Left colon (tissue), 2 donors: ENCODE measurements around the gene OTOG. TPM values are rescaled to one million over a fixed set of nuclear protein-coding genes. Genes with fewer than 3 reads are reported as not detected.

Experiments
- ATAC-seq: fragments of 200-7000 bp; cut with Tn5 transposase; one replicate; pipeline ENCODE4 v1.9.1; 2020; ENCODE audit warnings: mild to moderate bottlenecking, moderate library complexity
- DNase-seq, 2 donors: peaks; one replicate each; pipeline ENCODE4 v3.0.0-alpha.2; 2020
- intact Hi-C, 2 donors: fragments of 100-400 bp; cut with DNase I in 1 of 2; cut with micrococcal nuclease in 1 of 2; formaldehyde crosslinking; loops; one replicate each; pipeline versions ENCODE4 v1.11.2 to v1.14.0; 2022; cut with DNase I, micrococcal nuclease
- total RNA-seq, 2 donors: library from RNA; stranded (reverse); fragmentation: NEBNext Ultra II Directional; extraction: Animal tissue kit (Norgen Biotek cat#: 25700); gene quantifications; one replicate each; pipeline ENCODE4 v1.2.1, GENCODE V29; 2021
- donor health status: DM: no; HTN: no; CAD: no.
- donor health status: DM: yes; HTN: yes; CAD: no.

OTOG gene
- total RNA-seq, 2 donors from 2014 or later: not detected

GRCh38 chr11:17596310-17596669 is 49.2 kb downstream of the OTOG start:
- DNase-seq (peak in 1 of 2 donors; percentile 7), ATAC-seq (no peak)
- intact Hi-C loops: loop anchor here in 1 of 2 donors (10.0 kb wide), 1 partner anchor 389 kb away; no protein-coding TSS in a partner anchor

- ATAC-seq (no peak), DNase-seq (peak in 1 of 2 donors; percentile 9)
- intact Hi-C loops: loop anchor here in 1 of 2 donors (10.0 kb wide), 1 partner anchor 388 kb away; no protein-coding TSS in a partner anchor
Observed at GRCh38 chr11:17596711-17597110, 49.7 kb downstream of the OTOG start.

GRCh38 chr11:17597770-17598169 is 50.7 kb downstream of the OTOG start:
- DNase-seq (peak in 1 of 2 donors; percentile 12), ATAC-seq (no peak)
- intact Hi-C loops: loop anchor here in 1 of 2 donors (10.0 kb wide), 1 partner anchor 387 kb away; no protein-coding TSS in a partner anchor

- intact Hi-C loops: loop anchor here in 1 of 2 donors (10.0 kb wide), 1 partner anchor 386 kb away; no protein-coding TSS in a partner anchor
- ATAC-seq: peak; percentile 83
- peak; percentile 40 to 80 for DNase-seq
Observed at GRCh38 chr11:17598700-17599459, 51.8 kb downstream of the OTOG start.

GRCh38 chr11:17599460-17599925 is 52.4 kb downstream of the OTOG start:
- intact Hi-C loops: loop anchor here in 1 of 2 donors (10.0 kb wide), 1 partner anchor 385 kb away; no protein-coding TSS in a partner anchor
- DNase-seq (no peak), ATAC-seq (no peak)

- ATAC-seq: no peak
- intact Hi-C loops: loop anchor here in 1 of 2 donors (10.0 kb wide), 1 partner anchor 374 kb away; no protein-coding TSS in a partner anchor
- no peak for DNase-seq
Observed at GRCh38 chr11:17600316-17601255, 53.5 kb downstream of the OTOG start.

GRCh38 chr11:17601256-17601671 is 54.2 kb downstream of the OTOG start:
- ATAC-seq (no peak), DNase-seq (no peak)
- intact Hi-C loops: loop anchor here in 1 of 2 donors (10.0 kb wide), 1 partner anchor 374 kb away; no protein-coding TSS in a partner anchor

- ATAC-seq: no peak
- no peak for DNase-seq
- intact Hi-C loops: loop anchor here in 1 of 2 donors (10.0 kb wide), 1 partner anchor 373 kb away; no protein-coding TSS in a partner anchor
Observed at GRCh38 chr11:17601676-17602075, 54.6 kb downstream of the OTOG start.

- no peak for DNase-seq
- no peak for ATAC-seq
- intact Hi-C loops: loop anchor here in 1 of 2 donors (10.0 kb wide), 1 partner anchor 372 kb away; no protein-coding TSS in a partner anchor
Observed at GRCh38 chr11:17602105-17603001, 55.3 kb downstream of the OTOG start.

GRCh38 chr11:17603056-17603825 is 56.2 kb downstream of the OTOG start:
- DNase-seq (no peak), ATAC-seq (no peak)
- intact Hi-C loops: loop anchor here in 1 of 2 donors (10.0 kb wide), 1 partner anchor 372 kb away; no protein-coding TSS in a partner anchor

- DNase-seq (no peak), ATAC-seq (no peak)
- intact Hi-C loops: loop anchor here in 1 of 2 donors (10.0 kb wide), 1 partner anchor 370 kb away; no protein-coding TSS in a partner anchor
Observed at GRCh38 chr11:17604201-17604914, 57.3 kb downstream of the OTOG start.

GRCh38 chr11:17604915-17605233 is 57.8 kb downstream of the OTOG start:
- DNase-seq (no peak), ATAC-seq (no peak)
- intact Hi-C loops: loop anchor here in 1 of 2 donors (10.0 kb wide), 1 partner anchor 370 kb away; no protein-coding TSS in a partner anchor

- ATAC-seq (no peak), DNase-seq (no peak)
- intact Hi-C loops: loop anchor here in 1 of 2 donors (10.0 kb wide), 1 partner anchor 369 kb away; no protein-coding TSS in a partner anchor
Observed at GRCh38 chr11:17605651-17606122, 58.6 kb downstream of the OTOG start.

- intact Hi-C loops: loop anchor here in 1 of 2 donors (10.0 kb wide), 1 partner anchor 368 kb away; no protein-coding TSS in a partner anchor
- no peak for DNase-seq
- ATAC-seq: no peak
Observed at GRCh38 chr11:17606233-17607082, 59.4 kb downstream of the OTOG start.

- no peak for ATAC-seq
- no peak for DNase-seq
- intact Hi-C loops: loop anchor here in 1 of 2 donors (10.0 kb wide), 1 partner anchor 368 kb away; no protein-coding TSS in a partner anchor
Observed at GRCh38 chr11:17607083-17607429, 60.0 kb downstream of the OTOG start.
